GM12878 (cell line): ENCODE data around the gene SMURF1. TPM values are rescaled to one million over a fixed set of nuclear protein-coding genes. Genes with fewer than 3 reads are reported as not detected.
A peak's percentile ranks its signal among the peaks of the same experiment; 100 is the strongest.

ENCODE experiments used
- ATAC-seq: fragments of 200-7000 bp; cut with Tn5 transposase; 3 replicates; pipeline ENCODE4 v1.9.1; 2020; ENCODE audit warnings: mild to moderate bottlenecking, moderate library complexity
- BruUV-seq: library from RNA; stranded (reverse); fragments of 400-500 nt; replicated peaks from 2 replicates; lab custom pipeline; 2021; lab: Mats Ljungman, UMichigan
- CTCF ChIA-PET: fragments of 300-600 bp; sonication (Branson Sonifier 250); formaldehyde crosslinking; extraction: SDS; loops from one replicate; lab custom pipeline; 2021; ENCODE audit warnings: inconsistent platforms; lab: Yijun Ruan, JAX
- POLR2A ChIA-PET: fragments of 350-600 bp; formaldehyde crosslinking; extraction: SDS; loops from one replicate; lab custom pipeline; 2021; ENCODE audit warnings: inconsistent platforms; lab: Charles Lee
- RAD21 ChIA-PET: fragments of 300-600 bp; sonication (Branson Sonifier 250); formaldehyde crosslinking; loops from one replicate; lab custom pipeline; 2023; ENCODE audit warnings: antibody characterized with exemption; ENCODE audit not compliant: unreplicated experiment; lab: Charles Lee
- SMC1A ChIA-PET: fragments of 300-600 bp; sonication (Branson Sonifier 250); formaldehyde crosslinking; loops from one replicate; lab custom pipeline; 2023; ENCODE audit not compliant: unreplicated experiment, uncharacterized antibody; lab: Charles Lee
- DNase-seq: peaks from one replicate; pipeline ENCODE4 v3.0.0-alpha.2; 2011; ENCODE audit warnings: low read depth, low spot score
- FAIRE-seq: peaks from 3 replicates; lab custom pipeline; 2011; peaks lifted over from hg19 to GRCh38; lab: Jason Lieb, UNC
- H2AFZ ChIP-seq: 2 replicates; pipeline ENCODE4 v1.6.0; 2011; ENCODE audit warnings: low read depth, low read length, control low read depth; ENCODE audit not compliant: control insufficient read depth
- H3K27ac ChIP-seq: 2 replicates; pipeline ENCODE4 v1.5.1; 2011; ENCODE audit warnings: control low read depth; ENCODE audit not compliant: control insufficient read depth, insufficient read depth
- H3K27me3 ChIP-seq, 2 experiments: replicated peaks in 1 of 2; 2 replicates each; pipeline versions ENCODE4 v1.6.0 to v1.6.1; 2011; ENCODE audit warnings: low read length in 1 of 2; ENCODE audit not compliant: control insufficient read depth in 2 of 2, insufficient read depth in 2 of 2
- H3K36me3 ChIP-seq, 2 experiments: 2 replicates each; pipeline ENCODE4 v1.5.1; 2011; ENCODE audit warnings: low read length in 1 of 2; ENCODE audit not compliant: control insufficient read depth in 2 of 2, insufficient read depth in 2 of 2
- H3K4me1 ChIP-seq: 2 replicates; pipeline ENCODE4 v1.6.1; 2011; ENCODE audit warnings: mild to moderate bottlenecking, low read length, moderate library complexity, mixed read lengths; ENCODE audit not compliant: control insufficient read depth, insufficient read depth
- H3K4me2 ChIP-seq: 2 replicates; pipeline ENCODE4 v1.6.0; 2011; ENCODE audit warnings: control low read depth; ENCODE audit not compliant: control insufficient read depth, insufficient read depth
- H3K4me3 ChIP-seq: fragments of 200-600 bp; sonication (generic); 2 replicates; pipeline ENCODE4 v1.5.1; 2016
- H3K79me2 ChIP-seq: 2 replicates; pipeline ENCODE4 v1.6.0; 2011; ENCODE audit warnings: low read length; ENCODE audit not compliant: control insufficient read depth, insufficient read depth
- H3K9ac ChIP-seq: 2 replicates; pipeline ENCODE4 v1.8.0; 2011; ENCODE audit warnings: low read length, control low read depth, mixed read lengths; ENCODE audit not compliant: control insufficient read depth, insufficient read depth
- H3K9me3 ChIP-seq: replicated peaks from 3 replicates; pipeline ENCODE4 v1.5.1; 2011; ENCODE audit warnings: mild to moderate bottlenecking, low read length; ENCODE audit not compliant: control insufficient read depth, insufficient read depth
- H4K20me1 ChIP-seq: 2 replicates; pipeline ENCODE4 v1.6.0; 2011; ENCODE audit not compliant: control insufficient read depth, insufficient read depth
- ASH2L ChIP-seq: fragments of 300-600, 200-600 bp; sonication (generic); IDR thresholded peaks from 2 replicates; pipeline ENCODE4 v1.6.1; 2017; ENCODE audit warnings: low read depth, mild to moderate bottlenecking, borderline replicate concordance
- CBFB ChIP-seq: IDR thresholded peaks from 2 replicates; pipeline ENCODE4 v1.6.1; 2016; ENCODE audit warnings: antibody characterized with exemption, low read depth
- CHD1 ChIP-seq: IDR thresholded peaks from 2 replicates; pipeline ENCODE4 v1.6.1; 2012; ENCODE audit warnings: low read depth, low read length, improper control_type of control experiment
- EGR1 ChIP-seq, 2 experiments: IDR thresholded peaks; 1 replicate in 1 of 2; 2 replicates in 1 of 2; pipeline ENCODE4 v1.6.1; 2011 to 2012; ENCODE audit warnings: low read depth in 2 of 2, low read length in 2 of 2, borderline replicate concordance in 1 of 2, mild to moderate bottlenecking in 1 of 2, moderate library complexity in 1 of 2
- HDGF ChIP-seq: fragments of 450-650 bp; IDR thresholded peaks from 2 replicates; pipeline ENCODE4 v1.6.1; 2016; ENCODE audit warnings: antibody characterized with exemption
- NFYB ChIP-seq: IDR thresholded peaks from 2 replicates; pipeline ENCODE4 v1.6.1; 2011; ENCODE audit warnings: low read depth, mild to moderate bottlenecking, low read length, improper control_type of control experiment, moderate library complexity; ENCODE audit not compliant: insufficient read depth
- PAX8 ChIP-seq: fragments of 450-650 bp; IDR thresholded peaks from 2 replicates; pipeline ENCODE4 v1.6.1; 2017; ENCODE audit warnings: mild to moderate bottlenecking, moderate library complexity
- RELA ChIP-seq: fragments of 450-650 bp; IDR thresholded peaks from 2 replicates; pipeline ENCODE4 v1.8.0; 2014; ENCODE audit warnings: borderline replicate concordance; ENCODE audit not compliant: partially characterized antibody
- SIN3A ChIP-seq: IDR thresholded peaks from 2 replicates; pipeline ENCODE4 v1.6.1; 2012; ENCODE audit warnings: low read depth, low read length, improper control_type of control experiment
- SPI1 ChIP-seq: IDR thresholded peaks from 2 replicates; pipeline ENCODE4 v1.6.1; 2011; ENCODE audit warnings: low read depth, mild to moderate bottlenecking, low read length, moderate library complexity, borderline replicate concordance; ENCODE audit not compliant: insufficient read depth
- WRNIP1 ChIP-seq: IDR thresholded peaks from 2 replicates; pipeline ENCODE4 v1.6.1; 2011; ENCODE audit warnings: low read depth, low read length, improper control_type of control experiment, borderline replicate concordance
- WGBS: methylation state at CpG from one replicate; pipeline ENCODE4 v1.1.6; 2016; ENCODE audit warnings: low lambda C conversion rate; ENCODE audit not compliant: insufficient replicate concordance, insufficient coverage; ENCODE audit errors: missing lambda C conversion rate; 5-methylcytosine and 5-hydroxymethylcytosine counted together
- in situ Hi-C: fragments of 300-500 bp; cut with MboI; formaldehyde crosslinking; loops from 9 replicates; pipeline ENCODE4 v1.14.3; 2018; ENCODE audit warnings: mixed read lengths
- intact Hi-C: fragments of 100-400 bp; cut with micrococcal nuclease; formaldehyde crosslinking; loops from one replicate; pipeline ENCODE4 v1.14.2; 2022; ENCODE audit not compliant: unreplicated experiment
- polyA plus RNA-seq, 11 experiments: library from polyadenylated mRNA; depleted of rRNA in 4 of 11; unstranded in 6 of 11; stranded (reverse) in 5 of 11; fragments of >200 nt; fragmentation: Nextera tagmentation in 4 of 11; fragmentation: Illumina TruSeq in 1 of 11; extraction: Ambion mirVana in 4 of 11; extraction: Trizol in 1 of 11; gene quantifications; 1 replicate in 1 of 11; 2 replicates in 10 of 11; pipeline versions ENCODE4 v1.2.1 to v1.2.3, GENCODE V29; 2011 to 2016; ENCODE audit warnings: inconsistent platforms in 2 of 11, missing spikeins in 2 of 11, low read depth in 1 of 11
- total RNA-seq, 4 experiments: library from RNA; depleted of rRNA in 3 of 4; stranded (reverse); fragments of >200 nt in 3 of 4; fragmentation: Illumina TruSeq in 1 of 4; extraction: Trizol in 1 of 4; gene quantifications; 2 replicates each; pipeline versions ENCODE4 v1.2.1 to v1.2.3, GENCODE V29; 2013 to 2021
- TF ChIP-seq, protein P1 (sequence below): fragments of 450-650 bp; conservative IDR thresholded peaks from 2 replicates; pipeline ENCODE4 v1.6.1; 2017; ENCODE audit warnings: mild to moderate bottlenecking, moderate library complexity
- TF ChIP-seq, protein P2 (sequence below): IDR thresholded peaks from 2 replicates; pipeline ENCODE4 v1.6.1; 2012; ENCODE audit warnings: low read depth, low read length, improper control_type of control experiment

SMURF1 gene
- total and polyA plus RNA-seq, 10 of the 15 experiments (the other 5 are each of a cell fraction or from before 2014, with no cell fraction given): 0.76 to 14.0 (median 7.9) TPM

DNA sequence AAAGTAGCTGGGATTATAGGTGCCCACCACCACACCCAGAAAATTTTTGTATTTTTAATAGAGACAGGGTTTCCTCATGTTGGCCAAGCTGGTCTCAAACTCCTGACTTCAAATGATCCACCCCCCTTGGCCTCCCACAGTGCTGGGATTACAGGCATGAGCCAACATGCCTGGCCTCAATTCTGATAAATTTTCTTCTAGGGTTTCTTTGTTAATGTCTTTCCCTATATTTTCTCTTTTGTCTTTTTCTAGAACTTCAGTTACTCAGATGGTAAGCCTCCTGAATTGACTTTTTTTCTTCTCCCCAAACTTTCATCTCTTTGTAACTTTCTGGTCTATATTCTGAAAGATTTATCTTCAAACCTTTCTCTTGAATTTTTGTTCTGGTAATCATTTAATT is 12.7 kb upstream of the SMURF1 start (continued):
- TF ChIP-seq HDGF (no peak), CHD1 (no peak), WRNIP1 (no peak), RELA (no peak), SIN3A (no peak), CBFB (no peak), PAX8 (no peak)
- TF ChIP-seq, protein P1, sequence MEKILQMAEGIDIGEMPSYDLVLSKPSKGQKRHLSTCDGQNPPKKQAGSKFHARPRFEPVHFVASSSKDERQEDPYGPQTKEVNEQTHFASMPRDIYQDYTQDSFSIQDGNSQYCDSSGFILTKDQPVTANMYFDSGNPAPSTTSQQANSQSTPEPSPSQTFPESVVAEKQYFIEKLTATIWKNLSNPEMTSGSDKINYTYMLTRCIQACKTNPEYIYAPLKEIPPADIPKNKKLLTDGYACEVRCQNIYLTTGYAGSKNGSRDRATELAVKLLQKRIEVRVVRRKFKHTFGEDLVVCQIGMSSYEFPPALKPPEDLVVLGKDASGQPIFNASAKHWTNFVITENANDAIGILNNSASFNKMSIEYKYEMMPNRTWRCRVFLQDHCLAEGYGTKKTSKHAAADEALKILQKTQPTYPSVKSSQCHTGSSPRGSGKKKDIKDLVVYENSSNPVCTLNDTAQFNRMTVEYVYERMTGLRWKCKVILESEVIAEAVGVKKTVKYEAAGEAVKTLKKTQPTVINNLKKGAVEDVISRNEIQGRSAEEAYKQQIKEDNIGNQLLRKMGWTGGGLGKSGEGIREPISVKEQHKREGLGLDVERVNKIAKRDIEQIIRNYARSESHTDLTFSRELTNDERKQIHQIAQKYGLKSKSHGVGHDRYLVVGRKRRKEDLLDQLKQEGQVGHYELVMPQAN: no peak
- TF ChIP-seq, all 136 proteins: peak for 0

DNA sequence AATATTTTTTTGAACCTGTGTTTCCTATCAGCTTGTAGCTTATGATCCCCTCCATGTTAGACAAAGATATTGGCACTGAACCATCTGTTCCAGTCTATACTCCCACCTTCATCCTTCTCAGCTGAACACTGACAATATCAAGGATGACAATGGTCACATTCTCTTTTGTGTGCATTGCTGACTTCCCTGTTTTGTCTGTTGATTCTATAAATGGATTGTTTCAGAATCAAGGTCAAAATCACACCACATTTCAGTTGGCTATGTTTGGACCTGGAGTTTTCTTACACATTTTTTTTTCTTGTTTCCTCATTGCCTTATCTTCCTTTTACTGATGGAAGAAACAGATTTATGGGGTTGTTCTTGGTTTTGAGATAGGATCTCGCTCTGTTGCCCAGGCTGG is 11.3 kb upstream of the SMURF1 start:
- no peaks in the 10 kb centered on the region for H3K36me3 ChIP-seq
- no peaks in the 10 kb centered on the region for H4K20me1 ChIP-seq
- RAD21 ChIA-PET: no interaction called here
- no peak overlapping the region for H3K4me3 ChIP-seq
- H2AFZ ChIP-seq: peak overlapping the region; percentile 11; the same call in 1 of the 2 replicates
- no peak for TF ChIP-seq EGR1 (IDR thresholded peaks at IDR 0.05; ENCODE audit: borderline replicate concordance in 1 of 2, low read depth in 2 of 2, low read length in 2 of 2)
- no peak for TF ChIP-seq NFYB
- TF ChIP-seq, protein P2, sequence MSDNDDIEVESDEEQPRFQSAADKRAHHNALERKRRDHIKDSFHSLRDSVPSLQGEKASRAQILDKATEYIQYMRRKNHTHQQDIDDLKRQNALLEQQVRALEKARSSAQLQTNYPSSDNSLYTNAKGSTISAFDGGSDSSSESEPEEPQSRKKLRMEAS: no peak
- TF ChIP-seq ASH2L: no peak
- TF ChIP-seq SPI1: no peak
- TF ChIP-seq, all 136 proteins: peak for 0
- H3K4me2 ChIP-seq: no peak overlapping the region; the same call in 1 of the 2 replicates
- no peak for DNase-seq
- ATAC-seq: no peak
- no peaks in the 10 kb centered on the region for H3K27me3 ChIP-seq
- H3K27ac ChIP-seq: no peak overlapping the region
- ChIA-PET POLR2A (interaction anchor here (0.7 kb wide), 1 partner anchor 14 kb away, joined by 3 read pairs; no protein-coding TSS in a partner anchor), CTCF (interaction anchor here (1.0 kb wide), 1 partner anchor 9 kb away, joined by 4 read pairs; no protein-coding TSS in a partner anchor), SMC1A (interaction anchor here (1.2 kb wide), 1 partner anchor 94 kb away, joined by 3 read pairs; no protein-coding TSS in a partner anchor)
- in situ Hi-C loops: no loop called here
- H3K4me1 ChIP-seq: no peaks in the 10 kb centered on the region
- intact Hi-C loops: no loop called here
- H3K79me2 ChIP-seq: no peaks in the 10 kb centered on the region
- FAIRE-seq: no peak
- no peak overlapping the region for H3K9ac ChIP-seq
- 37% methylated on average over 1 of the region's 1 CpG for WGBS
- no peaks in the 10 kb centered on the region for H3K9me3 ChIP-seq
- BruUV-seq: no TSS peak
